ENCODE data around the gene PATJ. TPM values are rescaled to one million over a fixed set of nuclear protein-coding genes. Genes with fewer than 3 reads are reported as not detected.

The PATJ gene
- total RNA-seq, 2 donors from 2014 or later, result 74.3 to 81.7 TPM

DNA sequence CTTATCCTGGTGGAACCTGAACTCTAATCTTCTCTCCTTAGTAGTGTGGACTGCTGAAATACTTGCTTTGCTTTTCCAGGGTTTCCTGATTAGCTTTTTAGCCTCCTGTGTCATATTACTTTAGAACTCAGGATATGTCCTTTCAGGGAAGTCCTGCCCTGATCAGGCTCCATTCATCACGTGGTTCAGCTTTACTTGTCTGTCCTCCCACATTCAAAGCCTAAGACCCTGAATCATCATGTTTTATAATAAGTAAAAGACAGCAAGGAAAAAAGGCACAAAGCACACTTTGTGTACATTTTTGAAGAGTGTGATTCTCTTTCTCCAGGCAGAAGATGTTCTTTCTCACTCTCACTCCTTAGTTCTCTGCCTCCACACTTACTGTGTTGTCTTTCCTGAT is 70.6 kb downstream of the PATJ start:
- H3K9me3 ChIP-seq (ENCODE audit: control insufficient read depth, low read length), result no peaks in the 10 kb centered on the region
- peaks cover under 1% of the 10 kb centered on the region for H3K4me1 ChIP-seq (ENCODE audit: control insufficient read depth, insufficient read depth, low read length)
- 80% methylated on average over 1 of the region's 1 CpG; no CpG with 5 or more reads in 1 of the 2 experiments for WGBS, 2 experiments (ENCODE audit: insufficient coverage in 1 of 2, insufficient read length in 1 of 2)
- peaks cover 5% of the 10 kb centered on the region for H3K36me3 ChIP-seq (ENCODE audit: control insufficient read depth, insufficient read depth, low read length)
- Mint-ChIP-seq H3K27ac (no peak overlapping the region), H3K4me1 (peaks cover 2% of the 10 kb centered on the region), H3K36me3 (ENCODE audit: low read depth) (peaks cover 48% of the 10 kb centered on the region), H3K9me3 (no peaks in the 10 kb centered on the region), H3K4me3 (no peak overlapping the region), H3K27me3 (ENCODE audit: insufficient read depth) (no peaks in the 10 kb centered on the region)
- H3K27ac ChIP-seq (ENCODE audit: low read depth, low read length), result no peak overlapping the region
- DNase-seq, result no peak
- H3K4me3 ChIP-seq (ENCODE audit: low read length), result no peak overlapping the region
- TF ChIP-seq, protein P1, sequence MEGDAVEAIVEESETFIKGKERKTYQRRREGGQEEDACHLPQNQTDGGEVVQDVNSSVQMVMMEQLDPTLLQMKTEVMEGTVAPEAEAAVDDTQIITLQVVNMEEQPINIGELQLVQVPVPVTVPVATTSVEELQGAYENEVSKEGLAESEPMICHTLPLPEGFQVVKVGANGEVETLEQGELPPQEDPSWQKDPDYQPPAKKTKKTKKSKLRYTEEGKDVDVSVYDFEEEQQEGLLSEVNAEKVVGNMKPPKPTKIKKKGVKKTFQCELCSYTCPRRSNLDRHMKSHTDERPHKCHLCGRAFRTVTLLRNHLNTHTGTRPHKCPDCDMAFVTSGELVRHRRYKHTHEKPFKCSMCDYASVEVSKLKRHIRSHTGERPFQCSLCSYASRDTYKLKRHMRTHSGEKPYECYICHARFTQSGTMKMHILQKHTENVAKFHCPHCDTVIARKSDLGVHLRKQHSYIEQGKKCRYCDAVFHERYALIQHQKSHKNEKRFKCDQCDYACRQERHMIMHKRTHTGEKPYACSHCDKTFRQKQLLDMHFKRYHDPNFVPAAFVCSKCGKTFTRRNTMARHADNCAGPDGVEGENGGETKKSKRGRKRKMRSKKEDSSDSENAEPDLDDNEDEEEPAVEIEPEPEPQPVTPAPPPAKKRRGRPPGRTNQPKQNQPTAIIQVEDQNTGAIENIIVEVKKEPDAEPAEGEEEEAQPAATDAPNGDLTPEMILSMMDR (conservative IDR thresholded peaks at IDR 0.05), result no peak
- no peak overlapping the region for H3K9ac ChIP-seq (ENCODE audit: extremely low read depth, low read length, poor library complexity, severe bottlenecking)
- no peaks in the 10 kb centered on the region for H3K27me3 ChIP-seq (ENCODE audit: control insufficient read depth, insufficient read depth, low read length, poor library complexity, severe bottlenecking)

GRCh38 chr1:61816191-61816590 is 73.9 kb downstream of the PATJ start:
- TF ChIP-seq, protein P1 (conservative IDR thresholded peaks at IDR 0.05), result no peak
- H3K4me1 ChIP-seq (ENCODE audit: control insufficient read depth, insufficient read depth, low read length), result peaks cover 12% of the 10 kb centered on the region
- H3K9me3 ChIP-seq (ENCODE audit: control insufficient read depth, low read length), result no peaks in the 10 kb centered on the region
- H3K27me3 ChIP-seq (ENCODE audit: control insufficient read depth, insufficient read depth, low read length, poor library complexity, severe bottlenecking), result no peaks in the 10 kb centered on the region
- Mint-ChIP-seq H3K9me3 (no peaks in the 10 kb centered on the region), H3K4me1 (peaks cover 16% of the 10 kb centered on the region), H3K36me3 (ENCODE audit: low read depth) (peaks cover 37% of the 10 kb centered on the region), H3K27ac (no peak overlapping the region), H3K4me3 (no peak overlapping the region), H3K27me3 (ENCODE audit: insufficient read depth) (no peaks in the 10 kb centered on the region)
- no peak overlapping the region for H3K9ac ChIP-seq (ENCODE audit: extremely low read depth, low read length, poor library complexity, severe bottlenecking)
- DNase-seq, result no peak
- 100% methylated on average over 3 of the region's 3 CpGs; no CpG with 5 or more reads in 1 of the 2 experiments for WGBS, 2 experiments (ENCODE audit: insufficient coverage in 1 of 2, insufficient read length in 1 of 2)
- no peak overlapping the region for H3K27ac ChIP-seq (ENCODE audit: low read depth, low read length)
- H3K4me3 ChIP-seq (ENCODE audit: low read length), result no peak overlapping the region
- H3K36me3 ChIP-seq (ENCODE audit: control insufficient read depth, insufficient read depth, low read length), result no peaks in the 10 kb centered on the region

- H3K4me1 Mint-ChIP-seq, result peaks cover 16% of the 10 kb centered on the region
- 90% methylated on average over 1 of the region's 1 CpG; no CpG with 5 or more reads in 1 of the 2 experiments for WGBS, 2 experiments (ENCODE audit: insufficient coverage in 1 of 2, insufficient read length in 1 of 2)
- peaks cover 12% of the 10 kb centered on the region for H3K4me1 ChIP-seq (ENCODE audit: control insufficient read depth, insufficient read depth, low read length)
These were observed 76.7 kb downstream of the PATJ start for GRCh38 chr1:61818992-61819391.

More at GRCh38 chr1:61818992-61819391, 76.7 kb downstream of the PATJ start:
- Mint-ChIP-seq H3K4me3 (peak overlapping the region; percentile 5), H3K27ac (peak overlapping the region; percentile 84), H3K27me3 (ENCODE audit: insufficient read depth) (no peaks in the 10 kb centered on the region), H3K9me3 (no peaks in the 10 kb centered on the region), H3K36me3 (ENCODE audit: low read depth) (peaks cover 52% of the 10 kb centered on the region)
- H3K9me3 ChIP-seq (ENCODE audit: control insufficient read depth, low read length), result no peaks in the 10 kb centered on the region
- H3K4me3 ChIP-seq (ENCODE audit: low read length), result peak overlapping the region; percentile 37
- peaks cover 14% of the 10 kb centered on the region for H3K36me3 ChIP-seq (ENCODE audit: control insufficient read depth, insufficient read depth, low read length)
- peak overlapping the region; percentile 24 for H3K9ac ChIP-seq (ENCODE audit: extremely low read depth, low read length, poor library complexity, severe bottlenecking)
- H3K27me3 ChIP-seq (ENCODE audit: control insufficient read depth, insufficient read depth, low read length, poor library complexity, severe bottlenecking), result no peaks in the 10 kb centered on the region
- H3K27ac ChIP-seq (ENCODE audit: low read depth, low read length), result no peak overlapping the region
- DNase-seq, result no peak
- TF ChIP-seq, protein P1 (conservative IDR thresholded peaks at IDR 0.05), result no peak

All from endodermal cell (in vitro differentiated cells).